IMR-90 (cell line): Measurements from ENCODE around the gene COL4A2. TPM values are rescaled to one million over a fixed set of nuclear protein-coding genes. Genes with fewer than 3 reads are reported as not detected.

Experiments used
- ATAC-seq: fragments of 200-7000 bp; cut with Tn5 transposase; 2 replicates; pipeline ENCODE4 v1.9.1; 2020; ENCODE audit warnings: low read depth, mild to moderate bottlenecking, moderate library complexity
- BruUV-seq: library from RNA; stranded (reverse); fragments of 400-500 nt; replicated peaks from 2 replicates; lab custom pipeline; 2021; lab: Mats Ljungman, UMichigan
- CTCF ChIA-PET: fragments of 300-600 bp; formaldehyde crosslinking; extraction: SDS; loops from one replicate; lab custom pipeline; 2021; ENCODE audit warnings: antibody characterized with exemption; lab: Yijun Ruan, JAX
- POLR2A ChIA-PET: fragments of 300-600 bp; sonication (Branson Sonifier 250); formaldehyde crosslinking; loops from one replicate; lab custom pipeline; 2022; ENCODE audit warnings: antibody characterized with exemption; ENCODE audit not compliant: unreplicated experiment; lab: Charles Lee
- DNase-seq: peaks from one replicate; pipeline ENCODE4 v3.0.0; 2013
- H2AFZ ChIP-seq: replicated peaks from 2 replicates; pipeline ENCODE3; 2013; ENCODE audit warnings: low read length, mild to moderate bottlenecking; ENCODE audit not compliant: poor library complexity
- H2AK5ac ChIP-seq: 2 replicates; pipeline ENCODE4 v1.6.1; 2013; ENCODE audit warnings: low read depth, low read length, inconsistent platforms
- H2AK9ac ChIP-seq: replicated peaks from 2 replicates; pipeline ENCODE3; 2013; ENCODE audit warnings: mild to moderate bottlenecking, low read depth, low read length, moderate library complexity; ENCODE audit not compliant: poor library complexity
- H2BK120ac ChIP-seq: 2 replicates; pipeline ENCODE4 v1.6.1; 2013; ENCODE audit warnings: low read depth, low read length, inconsistent platforms
- H2BK15ac ChIP-seq: 3 replicates; pipeline ENCODE4 v1.6.1; 2013; ENCODE audit warnings: low read depth, low read length, inconsistent platforms
- H2BK20ac ChIP-seq: 2 replicates; pipeline ENCODE4 v1.6.1; 2013; ENCODE audit warnings: low read depth, mild to moderate bottlenecking, inconsistent platforms, low read length, moderate library complexity
- H2BK5ac ChIP-seq: 2 replicates; pipeline ENCODE4 v1.6.1; 2013; ENCODE audit warnings: mild to moderate bottlenecking, low read depth, low read length, inconsistent platforms; ENCODE audit not compliant: poor library complexity, severe bottlenecking
- H3K14ac ChIP-seq: replicated peaks from 2 replicates; pipeline ENCODE4 v1.6.1; 2013; ENCODE audit warnings: low read depth, low read length, inconsistent platforms
- H3K18ac ChIP-seq: 2 replicates; pipeline ENCODE4 v1.6.1; 2013; ENCODE audit warnings: low read depth, low read length, control low read depth
- H3K23ac ChIP-seq: 2 replicates; pipeline ENCODE4 v1.6.1; 2013; ENCODE audit warnings: low read depth, low read length, inconsistent platforms
- H3K27ac ChIP-seq: 2 replicates; pipeline ENCODE4 v1.5.1; 2013; ENCODE audit warnings: mild to moderate bottlenecking, control low read depth, low read length; ENCODE audit not compliant: insufficient read depth
- H3K27me3 ChIP-seq: 2 replicates; pipeline ENCODE4 v1.6.1; 2013; ENCODE audit warnings: low read length; ENCODE audit not compliant: control insufficient read depth, insufficient read depth
- H3K36me3 ChIP-seq: 2 replicates; pipeline ENCODE4 v1.6.1; 2013; ENCODE audit warnings: low read length, mixed read lengths; ENCODE audit not compliant: control insufficient read depth, insufficient read depth
- H3K4ac ChIP-seq: 2 replicates; pipeline ENCODE4 v1.6.1; 2013; ENCODE audit warnings: low read depth, low read length, inconsistent platforms
- H3K4me1 ChIP-seq: 2 replicates; pipeline ENCODE4 v1.6.1; 2013; ENCODE audit warnings: low read length, mixed read lengths; ENCODE audit not compliant: control insufficient read depth, insufficient read depth
- H3K4me2 ChIP-seq: 2 replicates; pipeline ENCODE4 v1.6.1; 2013; ENCODE audit warnings: low read depth, mild to moderate bottlenecking, control low read depth, low read length, moderate library complexity
- H3K4me3 ChIP-seq: 2 replicates; pipeline ENCODE4 v1.5.1; 2013; ENCODE audit warnings: low read depth, mild to moderate bottlenecking, control low read depth, low read length, moderate library complexity; ENCODE audit not compliant: insufficient read depth
- H3K56ac ChIP-seq: 2 replicates; pipeline ENCODE4 v1.6.1; 2013; ENCODE audit warnings: low read length, inconsistent platforms; ENCODE audit not compliant: insufficient read depth; ENCODE audit errors: extremely low read depth
- H3K79me1 ChIP-seq, 2 experiments: 2 replicates each; pipeline ENCODE4 v1.6.1; 2013; ENCODE audit warnings: low read length in 2 of 2, inconsistent platforms in 1 of 2, low read depth in 1 of 2
- H3K9ac ChIP-seq: 2 replicates; pipeline ENCODE4 v1.6.1; 2013; ENCODE audit warnings: low read depth, low read length, control low read depth
- H3K9me1 ChIP-seq: 2 replicates; pipeline ENCODE4 v1.6.1; 2013; ENCODE audit warnings: low read length, inconsistent platforms; ENCODE audit not compliant: insufficient read depth
- H3K9me3 ChIP-seq: 2 replicates; pipeline ENCODE4 v1.6.1; 2013; ENCODE audit warnings: low read length; ENCODE audit not compliant: control insufficient read depth, insufficient read depth
- H4K20me1 ChIP-seq: 2 replicates; pipeline ENCODE4 v1.6.1; 2013; ENCODE audit warnings: low read length, inconsistent platforms; ENCODE audit not compliant: insufficient read depth
- H4K5ac ChIP-seq: 2 replicates; pipeline ENCODE4 v1.6.1; 2013; ENCODE audit warnings: mild to moderate bottlenecking, low read depth, low read length, control low read depth
- H4K8ac ChIP-seq, 2 experiments: 2 replicates each; pipeline ENCODE4 v1.6.1; 2013; ENCODE audit warnings: low read depth in 2 of 2, low read length in 2 of 2, control low read depth in 1 of 2, inconsistent platforms in 1 of 2
- H4K91ac ChIP-seq: 2 replicates; pipeline ENCODE4 v1.6.1; 2013; ENCODE audit warnings: low read depth, low read length, inconsistent platforms; ENCODE audit not compliant: insufficient read depth
- BHLHE40 ChIP-seq: fragments of 150-350 bp; IDR thresholded peaks from 2 replicates; pipeline ENCODE4 v1.6.1; 2016; ENCODE audit warnings: mild to moderate bottlenecking, low read depth, low read length
- CEBPB ChIP-seq: IDR thresholded peaks from 2 replicates; pipeline ENCODE4 v1.6.1; 2012; ENCODE audit warnings: low read depth, low read length, improper control_type of control experiment
- CHD1 ChIP-seq: IDR thresholded peaks from 2 replicates; pipeline ENCODE4 v1.6.1; 2012; ENCODE audit warnings: low read depth, low read length, improper control_type of control experiment
- FOS ChIP-seq: fragments of 150-350 bp; IDR thresholded peaks from 2 replicates; pipeline ENCODE4 v1.6.1; 2016; ENCODE audit warnings: low read depth, low read length
- MAZ ChIP-seq: IDR thresholded peaks from 2 replicates; pipeline ENCODE4 v1.6.1; 2012; ENCODE audit warnings: low read depth, mild to moderate bottlenecking, low read length, improper control_type of control experiment, moderate library complexity, borderline replicate concordance
- MXI1 ChIP-seq: IDR thresholded peaks from 2 replicates; pipeline ENCODE4 v1.6.1; 2012; ENCODE audit warnings: low read depth, mild to moderate bottlenecking, low read length, moderate library complexity, borderline replicate concordance
- NFE2L2 ChIP-seq: fragments of 150-350 bp; IDR thresholded peaks from 2 replicates; pipeline ENCODE4 v1.6.1; 2016; ENCODE audit warnings: low read depth, mild to moderate bottlenecking, low read length
- POLR2A ChIP-seq: IDR thresholded peaks from 2 replicates; pipeline ENCODE4 v1.6.1; 2012; ENCODE audit warnings: mild to moderate bottlenecking, low read depth, low read length
- RFX5 ChIP-seq: IDR thresholded peaks from 2 replicates; pipeline ENCODE4 v1.8.0; 2012; ENCODE audit warnings: low read depth, mild to moderate bottlenecking, low read length, moderate library complexity
- SMC3 ChIP-seq: fragments of 150-350 bp; IDR thresholded peaks from 2 replicates; pipeline ENCODE4 v1.6.1; 2016; ENCODE audit warnings: low read depth, mild to moderate bottlenecking, antibody characterized with exemption, low read length, moderate library complexity
- USF2 ChIP-seq: fragments of 150-350 bp; IDR thresholded peaks from 2 replicates; pipeline ENCODE4 v1.6.1; 2017; ENCODE audit warnings: mild to moderate bottlenecking, antibody characterized with exemption, low read length, low read depth
- WGBS, 2 experiments: methylation state at CpG; one replicate each; pipeline versions ENCODE4 v1.1.5 to v1.1.7; 2013; ENCODE audit warnings: missing lambda C conversion rate in 2 of 2; ENCODE audit not compliant: insufficient read length in 1 of 2; ENCODE audit errors: extremely low coverage in 2 of 2; 5-methylcytosine and 5-hydroxymethylcytosine counted together
- dilution Hi-C: fragments of 300-500 bp; cut with HindIII; formaldehyde crosslinking; loops from one replicate; pipeline ENCODE4 v1.14.3; 2018; ENCODE audit warnings: low sequenced_read_pairs; ENCODE audit not compliant: unreplicated experiment
- in situ Hi-C: fragments of 300-500 bp; cut with MboI; formaldehyde crosslinking; loops from 3 replicates; pipeline ENCODE4 v1.14.3; 2019; ENCODE audit warnings: low sequenced_read_pairs, inconsistent platforms, mixed read lengths
- intact Hi-C: fragments of 100-400 bp; cut with micrococcal nuclease; formaldehyde crosslinking; loops from 2 replicates; pipeline ENCODE4 v1.10.0; 2022
- polyA plus RNA-seq, 3 experiments: library from polyadenylated mRNA; depleted of rRNA; stranded (reverse); fragments of >200 nt; gene quantifications; 2 replicates each; pipeline ENCODE4 v1.2.3, GENCODE V29; 2012; ENCODE audit warnings: low replicate concordance in 1 of 3
- total RNA-seq: library from RNA; depleted of rRNA; stranded (reverse); fragments of >200 nt; gene quantifications from 2 replicates; pipeline ENCODE4 v1.2.3, GENCODE V29; 2012
- TF ChIP-seq, protein P1 (sequence below): fragments of 150-350 bp; IDR thresholded peaks from 2 replicates; pipeline ENCODE4 v1.6.1; 2016; ENCODE audit warnings: low read depth, mild to moderate bottlenecking, low read length, moderate library complexity, borderline replicate concordance

Gene COL4A2
- total and polyA plus RNA-seq, 2 of the 4 experiments (the other 2 are of a cell fraction), result 90.7 to 457 TPM

GRCh38 chr13:110561344-110562035 lies 254.4 kb downstream of the COL4A2 start, which contains the start of gene RAB20 (continued):
- TF ChIP-seq BHLHE40 (no peak), CHD1 (no peak), FOS (no peak)

GRCh38 chr13:110562036-110562597 lies 255.0 kb downstream of the COL4A2 start:
- H3K36me3 ChIP-seq, result 0 out of 2 replicates have a peak, but pooled peaks cover 2% of the 10 kb centered on the region
- peak overlapping the region; percentile 99 for H3K27ac ChIP-seq
- H3K4ac ChIP-seq, result peak overlapping the region; percentile 81
- dilution Hi-C loops (no loop called here), intact Hi-C loops (loop anchor here (5.0 kb wide), 1 partner anchor 50 kb away; no protein-coding TSS in a partner anchor), in situ Hi-C loops (no loop called here)
- ATAC-seq, result peak; percentile 54
- BruUV-seq, result no TSS peak
- 72% methylated on average over 7 of the region's 24 CpGs; no CpG with 5 or more reads in 1 of the 2 experiments for WGBS, 2 experiments
- H2AK9ac ChIP-seq, result peak overlapping the region; percentile 94
- peak overlapping the region; percentile 42; the same call in 1 of the 2 replicates for H2BK20ac ChIP-seq
- H3K56ac ChIP-seq, result peak overlapping the region; percentile 71
- H3K27me3 ChIP-seq, result no peaks in the 10 kb centered on the region
- ChIA-PET POLR2A (interaction anchor here (0.7 kb wide), 1 partner anchor 47 kb away, joined by 3 read pairs; no protein-coding TSS in a partner anchor), CTCF (interaction anchor here (0.6 kb wide), 3 partner anchors 274 to 1164 kb away, joined by 3 to 4 read pairs (median 4); no protein-coding TSS in a partner anchor)
- peak overlapping the region; percentile 76 for H2BK120ac ChIP-seq
- H3K14ac ChIP-seq, result peak overlapping the region; percentile 81
- H3K9ac ChIP-seq, result peak overlapping the region; percentile 100
- H3K4me2 ChIP-seq, result peak overlapping the region; percentile 83
- no peak overlapping the region; the same call in 1 of the 2 replicates for H4K91ac ChIP-seq
- no peaks in the 10 kb centered on the region for H3K9me3 ChIP-seq
- H2BK5ac ChIP-seq, result peak overlapping the region; percentile 52
- H2AK5ac ChIP-seq, result no peak overlapping the region
- DNase-seq, result peak; percentile 50
- H2BK15ac ChIP-seq, result no peak overlapping the region; the same call in 2 of the 3 replicates
- peaks cover 8% of the 10 kb centered on the region for H3K4me1 ChIP-seq
- H3K23ac ChIP-seq, result peak overlapping the region; percentile 86
- peak overlapping the region; percentile 96 for H2AFZ ChIP-seq
- H3K9me1 ChIP-seq, result peaks cover 3% of the 10 kb centered on the region; the same call in 1 of the 2 replicates
- peak overlapping the region; percentile 37 to 77; a peak in 1 of 4 replicates for H4K8ac ChIP-seq
- peak overlapping the region; percentile 92 for H3K18ac ChIP-seq
- H3K4me3 ChIP-seq, result peak overlapping the region; percentile 100
- H4K5ac ChIP-seq, result peak overlapping the region; percentile 69
- H3K79me1 ChIP-seq, result peaks cover 0 to 3% of the 10 kb centered on the region in 2 experiments; a peak in 1 of 4 replicates
- no peaks in the 10 kb centered on the region for H4K20me1 ChIP-seq
- TF ChIP-seq MAZ, result no peak
- no peak for TF ChIP-seq RFX5
- TF ChIP-seq MXI1, result no peak
- no peak for TF ChIP-seq CEBPB
- TF ChIP-seq NFE2L2, result no peak
- TF ChIP-seq, protein P1, sequence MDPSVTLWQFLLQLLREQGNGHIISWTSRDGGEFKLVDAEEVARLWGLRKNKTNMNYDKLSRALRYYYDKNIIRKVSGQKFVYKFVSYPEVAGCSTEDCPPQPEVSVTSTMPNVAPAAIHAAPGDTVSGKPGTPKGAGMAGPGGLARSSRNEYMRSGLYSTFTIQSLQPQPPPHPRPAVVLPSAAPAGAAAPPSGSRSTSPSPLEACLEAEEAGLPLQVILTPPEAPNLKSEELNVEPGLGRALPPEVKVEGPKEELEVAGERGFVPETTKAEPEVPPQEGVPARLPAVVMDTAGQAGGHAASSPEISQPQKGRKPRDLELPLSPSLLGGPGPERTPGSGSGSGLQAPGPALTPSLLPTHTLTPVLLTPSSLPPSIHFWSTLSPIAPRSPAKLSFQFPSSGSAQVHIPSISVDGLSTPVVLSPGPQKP, result no peak
- no peak for TF ChIP-seq USF2
- no peak for TF ChIP-seq POLR2A
- no peak for TF ChIP-seq SMC3
- no peak for TF ChIP-seq BHLHE40
- no peak for TF ChIP-seq CHD1
